Measurements from ENCODE around the gene OR2A5. TPM values are rescaled to one million over a fixed set of nuclear protein-coding genes. Genes with fewer than 3 reads are reported as not detected.
A peak's percentile ranks its signal among the peaks of the same experiment; 100 is the strongest.

Gene OR2A5
- total and polyA plus RNA-seq, 9 of the 15 experiments (the other 6 are each of a cell fraction or from before 2014, with no cell fraction given): not detected

GRCh38 chr7:144087230-144087629 lies 38.5 kb downstream of the OR2A5 start:
- H3K27ac ChIP-seq (ENCODE audit: extremely low read depth, low read depth, low read length): no peak overlapping the region
- H3K9me1 ChIP-seq (ENCODE audit: control insufficient read depth, insufficient read depth, low read length): no peaks in the 10 kb centered on the region
- H3K4me2 ChIP-seq (ENCODE audit: insufficient read depth, low read length): no peak overlapping the region
- H3K9me3 ChIP-seq (replicated peaks; ENCODE audit: control insufficient read depth, insufficient read depth, low read depth, low read length): no peaks in the 10 kb centered on the region
- no TSS peak for BruUV-seq (replicated peaks)
- no peaks in the 10 kb centered on the region for H3K27me3 ChIP-seq (ENCODE audit: control insufficient read depth in 2 of 2, insufficient read depth in 2 of 2, low read length in 2 of 2)
- no peak overlapping the region for H2AFZ ChIP-seq (ENCODE audit: low read depth, low read length)
- H3K4me3 ChIP-seq: no peak overlapping the region
- H3K79me2 ChIP-seq (ENCODE audit: control insufficient read depth, insufficient read depth, low read length): no peaks in the 10 kb centered on the region
- no peaks in the 10 kb centered on the region for H4K20me1 ChIP-seq (replicated peaks; ENCODE audit: control insufficient read depth, insufficient read depth, low read length)
- POLR2A ChIA-PET: interaction anchor here (1.2 kb wide), 1 partner anchor 7 kb away, joined by 3 read pairs; no protein-coding TSS in a partner anchor
- 5% methylated on average over 1 of the region's 1 CpG for WGBS (ENCODE audit: insufficient coverage, low coverage, missing lambda C conversion rate)
- H3K36me3 ChIP-seq (ENCODE audit: control insufficient read depth, insufficient read depth, low read length): no peaks in the 10 kb centered on the region
- CTCF ChIA-PET (ENCODE audit: low intra/inter-chr PET ratio): no interaction called here
- intact Hi-C loops (cut with micrococcal nuclease): no loop called here
- TF ChIP-seq SMARCA5 (IDR thresholded peaks at IDR 0.05): no peak
- no peak for TF ChIP-seq ZSCAN29 (IDR thresholded peaks at IDR 0.05)
- TF ChIP-seq CHD7 (IDR thresholded peaks at IDR 0.05; ENCODE audit: low read depth, low read length): peak; percentile 86
- no peak for TF ChIP-seq NONO (IDR thresholded peaks at IDR 0.05; ENCODE audit: low read depth in 2 of 2, low read length in 1 of 2)
- in situ Hi-C loops (cut with MboI): no loop called here
- no peak overlapping the region for H3K9ac ChIP-seq (ENCODE audit: insufficient read depth in 1 of 2, low read depth in 2 of 2, low read length in 2 of 2)
- FAIRE-seq: no peak
- H3K4me1 ChIP-seq (replicated peaks in 1 of 2; ENCODE audit: control insufficient read depth in 2 of 2, insufficient read depth in 2 of 2, low read length in 2 of 2): no peaks in the 10 kb centered on the region
- DNase-seq (ENCODE audit: extremely low read depth in 1 of 4, low spot score in 3 of 4): no peak
- no peak for ATAC-seq

Data from K562 (cell line).